Suprapubic skin (tissue), 4 donors: Measurements from ENCODE around the gene ITPKC.

Experiments used
- CTCF ChIP-seq, 2 donors: fragments of 200-600 bp in 1 of 2; fragments of 450-650 bp in 1 of 2; sonication (generic) in 1 of 2; IDR thresholded peaks; one replicate each; pipeline ENCODE4 v1.5.1; 2016 to 2019; ENCODE audit warnings: antibody characterized with exemption in 2 of 2, mild to moderate bottlenecking in 1 of 2, moderate library complexity in 1 of 2
- EP300 ChIP-seq: sonication (generic); formaldehyde crosslinking; IDR thresholded peaks from one replicate; pipeline ENCODE4 v1.6.1; 2017; ENCODE audit warnings: antibody characterized with exemption
- POLR2A ChIP-seq, 2 donors: fragments of 450-650 bp; IDR thresholded peaks; one replicate each; pipeline ENCODE4 v1.6.1; 2017; ENCODE audit warnings: antibody characterized with exemption in 2 of 2, mild to moderate bottlenecking in 2 of 2, moderate library complexity in 2 of 2
- POLR2AphosphoS5 ChIP-seq, 3 donors: sonication (generic); formaldehyde crosslinking; IDR thresholded peaks; one replicate each; pipeline ENCODE4 v1.6.1; 2017; ENCODE audit warnings: antibody characterized with exemption in 3 of 3

- TF ChIP-seq EP300, result no peak
- no peak for TF ChIP-seq CTCF (IDR thresholded peaks at IDR 0.05)
- no peak for TF ChIP-seq POLR2A (IDR thresholded peaks at IDR 0.05)
- no peak for TF ChIP-seq POLR2AphosphoS5 (IDR thresholded peaks at IDR 0.05)
Measured at GRCh38 chr19:40724855-40725254, 7.9 kb downstream of the ITPKC start.
